HL-60/S4 treated with retinoic acid at 250 ng/mL for 4 days and 3 days (cell line): ENCODE data around the gene STAB1.

Experiments
- in situ Hi-C: fragments of 300-500 bp; cut with MboI; formaldehyde crosslinking; loops from 2 replicates; pipeline ENCODE4 v1.7.0; 2022; ENCODE audit warnings: low sequenced_read_pairs

The STAB1 gene

DNA sequence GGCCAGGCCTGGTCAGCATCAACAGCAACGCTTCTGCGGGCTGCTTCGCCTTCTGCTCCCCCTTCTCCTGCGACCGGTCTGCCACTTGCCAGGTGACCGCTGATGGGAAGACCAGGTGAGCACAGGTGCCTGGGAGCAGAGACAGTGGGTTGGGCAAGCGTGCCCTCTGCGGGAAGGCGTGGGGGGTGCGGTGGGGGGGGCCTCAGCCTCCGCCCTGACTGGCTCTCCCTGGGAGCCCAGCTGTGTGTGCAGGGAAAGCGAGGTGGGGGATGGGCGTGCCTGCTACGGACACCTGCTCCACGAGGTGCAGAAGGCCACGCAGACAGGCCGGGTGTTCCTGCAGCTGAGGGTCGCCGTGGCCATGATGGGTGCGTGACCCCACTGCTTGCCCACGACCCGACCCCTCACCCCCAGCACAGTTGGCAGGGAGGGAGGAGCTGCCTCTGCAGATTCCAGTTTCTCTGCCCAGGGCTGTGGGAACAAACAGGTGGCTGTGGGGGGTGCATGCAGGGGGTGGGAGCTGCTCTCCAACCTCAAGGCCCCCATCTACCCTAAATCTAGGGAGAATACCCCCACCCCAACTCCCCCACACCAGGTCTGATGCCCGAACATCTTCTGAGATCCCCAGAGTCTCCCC lies 8.8 kb downstream of the STAB1 start:
- in situ Hi-C loops = no loop called here

DNA sequence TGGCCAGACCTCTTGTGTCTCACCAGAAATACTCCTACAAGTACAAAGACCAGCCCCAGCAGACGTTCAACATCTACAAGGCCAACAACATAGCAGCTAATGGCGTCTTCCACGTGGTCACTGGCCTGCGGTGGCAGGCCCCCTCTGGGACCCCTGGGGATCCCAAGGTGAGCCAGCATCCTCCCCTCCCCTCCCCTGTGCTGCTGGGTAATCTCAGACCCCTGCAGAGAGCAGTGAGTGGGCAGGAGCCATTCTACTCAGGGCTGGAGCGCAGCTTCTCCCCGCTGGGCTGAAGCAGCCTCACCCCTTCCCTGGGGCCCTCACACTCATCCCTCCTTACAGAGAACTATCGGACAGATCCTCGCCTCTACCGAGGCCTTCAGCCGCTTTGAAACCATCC lies 9.8 kb downstream of the STAB1 start:
- in situ Hi-C loops = no loop called here

DNA sequence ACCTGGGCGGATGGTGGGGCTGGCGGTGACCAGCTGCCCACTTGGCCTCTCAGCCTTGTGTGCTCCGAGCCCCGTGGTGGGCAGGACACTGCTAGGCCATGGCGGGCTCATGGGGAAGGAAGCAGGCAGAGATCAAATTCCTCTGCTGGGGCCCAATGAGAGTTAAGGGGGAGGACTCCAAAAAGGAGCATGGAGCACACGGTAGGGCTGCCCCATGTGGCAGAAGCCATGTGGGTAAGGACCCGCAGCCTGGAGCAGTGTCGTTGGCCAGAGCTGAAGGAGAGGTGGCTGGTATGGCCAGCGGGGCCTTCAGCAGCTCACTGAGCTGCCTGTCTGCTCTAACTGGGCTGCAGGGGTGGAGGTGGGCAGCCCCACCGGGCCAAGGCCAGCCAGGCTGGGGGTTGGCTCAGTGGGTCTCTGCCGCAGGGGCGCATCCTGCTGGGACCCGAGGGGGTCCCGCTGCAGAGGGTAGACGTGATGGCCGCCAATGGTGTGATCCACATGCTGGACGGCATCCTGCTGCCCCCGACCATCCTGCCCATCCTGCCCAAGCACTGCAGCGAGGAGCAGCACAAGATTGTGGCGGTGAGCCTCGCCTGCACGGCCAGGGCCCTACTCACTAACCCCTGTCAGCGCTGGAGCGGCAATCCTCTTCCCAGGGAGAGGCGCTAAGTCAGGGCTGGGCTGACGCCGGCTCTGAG lies 11.3 kb downstream of the STAB1 start:
- in situ Hi-C loops = no loop called here

DNA sequence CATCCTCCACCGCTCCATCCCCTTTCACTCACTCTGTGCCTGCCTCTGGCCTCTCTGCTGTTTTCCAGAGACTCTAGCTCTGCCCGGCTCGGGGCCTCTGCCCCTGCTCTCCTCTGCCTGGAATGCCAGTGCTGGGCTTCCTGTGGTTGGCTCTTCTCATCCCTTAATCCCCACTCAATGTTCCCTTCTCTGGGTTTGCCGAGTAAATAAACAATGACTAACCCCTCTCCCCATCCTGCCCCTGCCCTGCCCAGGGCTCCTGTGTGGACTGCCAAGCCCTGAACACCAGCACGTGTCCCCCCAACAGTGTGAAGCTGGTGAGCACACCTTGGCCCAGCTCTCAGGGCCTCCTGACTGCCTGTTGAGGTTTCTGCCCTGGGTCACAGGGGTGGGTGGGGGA lies 12.2 kb downstream of the STAB1 start:
- in situ Hi-C loops = no loop called here

DNA sequence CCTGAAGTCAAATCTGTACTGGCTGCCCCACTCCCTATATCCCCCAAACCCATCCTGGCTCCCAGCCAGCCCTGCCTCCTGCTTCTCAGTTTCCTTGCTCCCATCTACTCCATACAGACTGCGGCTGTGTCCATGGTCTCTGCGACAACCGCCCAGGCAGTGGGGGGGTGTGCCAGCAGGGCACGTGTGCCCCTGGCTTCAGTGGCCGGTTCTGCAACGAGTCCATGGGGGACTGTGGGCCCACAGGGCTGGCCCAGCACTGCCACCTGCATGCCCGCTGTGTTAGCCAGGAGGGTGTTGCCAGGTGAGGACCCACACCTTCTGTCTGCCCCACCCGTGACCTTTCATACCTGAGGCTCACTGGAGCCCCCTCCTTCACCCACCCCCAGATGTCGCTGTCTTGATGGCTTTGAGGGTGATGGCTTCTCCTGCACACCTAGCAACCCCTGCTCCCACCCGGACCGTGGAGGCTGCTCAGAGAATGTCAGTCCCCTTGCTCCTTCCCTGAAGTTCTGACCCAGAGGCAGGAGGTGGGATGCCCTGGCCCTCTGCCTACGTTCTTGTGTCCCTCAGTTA lies 14.7 kb downstream of the STAB1 start:
- in situ Hi-C loops = no loop called here

DNA sequence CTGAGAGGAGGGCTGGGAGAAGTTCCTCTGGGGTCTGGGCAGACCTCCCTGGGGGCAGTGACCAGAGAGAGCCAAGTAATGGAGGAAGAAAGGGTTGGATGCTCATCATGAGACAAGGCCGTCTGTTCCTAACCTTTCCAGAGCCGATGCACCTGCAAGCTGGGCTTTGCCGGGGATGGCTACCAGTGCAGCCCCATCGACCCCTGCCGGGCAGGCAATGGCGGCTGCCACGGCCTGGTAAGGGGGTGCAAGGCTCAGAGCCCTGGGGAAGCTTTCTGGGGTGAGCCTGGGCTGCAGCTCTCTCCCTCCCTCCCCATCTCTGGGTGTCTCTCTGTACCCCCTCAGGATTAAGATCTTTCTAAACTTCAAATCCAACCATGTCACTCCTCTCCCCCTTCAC lies 16.4 kb downstream of the STAB1 start:
- in situ Hi-C loops = no loop called here

DNA sequence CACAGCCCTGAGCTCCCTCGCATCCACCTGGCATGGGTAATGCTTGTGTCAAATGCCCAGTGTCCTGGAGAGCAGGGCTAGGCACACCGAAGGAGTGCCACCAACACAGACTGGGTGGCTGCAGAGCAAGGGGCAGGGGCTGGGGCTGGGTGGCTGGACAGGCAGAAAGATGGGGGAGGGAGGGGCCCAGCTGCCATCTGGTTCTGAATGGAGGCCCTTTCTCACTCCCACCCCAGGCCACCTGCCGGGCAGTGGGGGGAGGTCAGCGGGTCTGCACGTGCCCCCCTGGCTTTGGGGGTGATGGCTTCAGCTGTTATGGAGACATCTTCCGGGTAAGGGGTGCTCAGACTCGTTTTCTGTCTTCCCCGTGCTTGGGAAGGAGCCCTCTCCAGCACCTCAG lies 17.0 kb downstream of the STAB1 start:
- in situ Hi-C loops = no loop called here

DNA sequence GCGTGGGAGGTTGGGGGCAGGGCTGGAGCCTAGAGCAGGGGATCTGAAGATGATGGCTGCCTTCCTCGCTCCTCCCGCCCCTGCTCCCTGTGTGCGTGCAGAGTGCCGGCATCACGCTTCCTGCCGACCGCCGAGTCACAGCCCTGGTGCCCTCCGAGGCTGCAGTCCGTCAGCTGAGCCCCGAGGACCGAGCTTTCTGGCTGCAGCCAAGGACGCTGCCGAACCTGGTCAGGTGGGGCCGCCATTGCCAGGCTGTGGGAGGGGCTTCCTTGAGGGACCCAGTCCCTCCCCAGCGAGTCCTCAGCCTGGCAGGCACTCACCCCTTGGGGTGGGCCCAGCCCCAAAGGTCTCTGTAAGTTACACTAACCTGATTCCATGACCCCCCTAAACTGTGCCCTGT lies 17.6 kb downstream of the STAB1 start:
- in situ Hi-C loops = no loop called here

DNA sequence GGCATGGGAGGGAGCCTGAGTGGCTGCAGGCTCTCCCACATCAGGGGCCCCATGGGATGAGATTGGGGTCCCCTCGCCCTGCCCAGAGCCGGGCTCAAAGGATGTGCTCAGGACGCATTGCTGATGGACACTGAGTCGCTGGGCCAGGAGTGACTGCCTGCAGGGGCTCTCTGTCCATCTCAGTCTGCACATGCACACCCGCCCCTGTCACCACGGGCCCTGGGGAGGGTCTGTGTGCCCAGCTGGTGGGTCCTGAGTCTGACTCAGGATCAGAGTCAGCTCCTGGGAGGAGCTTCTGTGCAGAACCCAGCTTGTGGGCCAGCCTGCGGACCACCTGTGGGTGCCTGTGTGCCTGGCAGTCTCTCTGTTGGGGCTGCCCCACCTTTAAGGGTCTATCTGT lies 18.1 kb downstream of the STAB1 start:
- in situ Hi-C loops = no loop called here

DNA sequence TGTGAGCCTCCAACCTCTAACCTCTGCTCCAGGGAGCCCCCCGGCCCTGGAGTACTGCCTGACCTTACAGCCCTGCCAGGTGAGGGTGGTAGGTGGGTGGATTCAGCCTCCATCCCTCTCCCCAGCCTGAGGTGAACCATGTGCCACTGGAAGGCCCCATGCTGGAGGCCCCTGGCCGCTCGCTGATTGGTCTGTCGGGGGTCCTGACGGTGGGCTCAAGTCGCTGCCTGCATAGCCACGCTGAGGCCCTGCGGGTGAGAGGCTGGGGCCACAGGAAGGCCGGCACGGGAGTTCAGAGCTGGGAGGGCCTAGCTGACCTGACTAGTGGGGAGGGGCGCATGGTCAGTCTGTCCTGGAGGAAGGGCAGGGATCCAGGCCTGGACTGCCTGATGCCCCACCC lies 19.4 kb downstream of the STAB1 start:
- in situ Hi-C loops = no loop called here

DNA sequence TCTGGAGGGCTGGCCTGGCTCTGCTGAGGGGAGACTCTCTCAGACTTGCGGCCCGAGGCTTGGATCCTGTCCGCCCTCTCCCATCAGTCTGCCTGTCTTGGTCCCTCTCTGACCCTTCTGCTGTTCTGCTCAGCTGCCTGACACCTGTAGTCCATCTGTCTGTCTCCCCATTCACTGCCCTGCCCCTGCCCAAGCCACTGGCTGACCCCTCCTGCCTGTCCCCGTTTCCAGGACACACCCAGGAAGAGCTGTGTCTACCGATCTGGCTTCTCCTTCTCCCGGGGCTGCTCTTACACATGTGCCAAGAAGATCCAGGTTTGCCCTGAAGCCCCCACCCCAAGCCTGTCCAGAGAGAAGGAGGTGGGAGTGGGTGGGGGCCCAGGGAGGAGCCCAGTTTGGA lies 20.1 kb downstream of the STAB1 start:
- in situ Hi-C loops = no loop called here

DNA sequence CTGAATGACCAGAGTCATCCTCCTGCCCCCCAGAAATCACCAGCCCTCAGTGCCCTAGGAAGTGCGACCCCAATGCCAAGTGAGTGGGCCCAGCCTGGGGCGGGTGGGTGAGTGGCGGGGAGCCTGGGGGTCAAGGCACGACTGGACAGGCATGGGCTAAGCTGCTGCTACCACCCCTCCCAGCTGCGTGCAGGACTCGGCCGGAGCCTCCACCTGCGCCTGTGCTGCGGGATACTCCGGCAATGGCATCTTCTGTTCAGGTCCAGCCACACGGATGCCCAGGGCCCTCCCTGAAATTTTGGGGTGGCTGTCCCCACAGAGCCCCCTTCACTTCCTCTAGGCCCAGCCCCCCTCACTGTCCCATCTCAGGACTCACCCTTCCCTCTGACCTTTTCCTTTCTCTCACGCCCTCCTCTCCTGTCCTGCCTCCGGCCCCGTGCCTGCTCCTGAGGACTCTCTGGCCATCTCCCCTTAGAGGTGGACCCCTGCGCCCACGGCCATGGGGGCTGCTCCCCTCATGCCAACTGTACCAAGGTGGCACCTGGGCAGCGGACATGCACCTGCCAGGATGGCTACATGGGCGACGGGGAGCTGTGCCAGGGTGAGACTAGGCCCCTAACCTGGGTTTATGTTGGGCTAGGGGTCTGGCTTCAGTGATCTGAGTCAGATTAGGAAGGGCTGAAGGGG lies 21.5 kb downstream of the STAB1 start:
- in situ Hi-C loops = no loop called here

DNA sequence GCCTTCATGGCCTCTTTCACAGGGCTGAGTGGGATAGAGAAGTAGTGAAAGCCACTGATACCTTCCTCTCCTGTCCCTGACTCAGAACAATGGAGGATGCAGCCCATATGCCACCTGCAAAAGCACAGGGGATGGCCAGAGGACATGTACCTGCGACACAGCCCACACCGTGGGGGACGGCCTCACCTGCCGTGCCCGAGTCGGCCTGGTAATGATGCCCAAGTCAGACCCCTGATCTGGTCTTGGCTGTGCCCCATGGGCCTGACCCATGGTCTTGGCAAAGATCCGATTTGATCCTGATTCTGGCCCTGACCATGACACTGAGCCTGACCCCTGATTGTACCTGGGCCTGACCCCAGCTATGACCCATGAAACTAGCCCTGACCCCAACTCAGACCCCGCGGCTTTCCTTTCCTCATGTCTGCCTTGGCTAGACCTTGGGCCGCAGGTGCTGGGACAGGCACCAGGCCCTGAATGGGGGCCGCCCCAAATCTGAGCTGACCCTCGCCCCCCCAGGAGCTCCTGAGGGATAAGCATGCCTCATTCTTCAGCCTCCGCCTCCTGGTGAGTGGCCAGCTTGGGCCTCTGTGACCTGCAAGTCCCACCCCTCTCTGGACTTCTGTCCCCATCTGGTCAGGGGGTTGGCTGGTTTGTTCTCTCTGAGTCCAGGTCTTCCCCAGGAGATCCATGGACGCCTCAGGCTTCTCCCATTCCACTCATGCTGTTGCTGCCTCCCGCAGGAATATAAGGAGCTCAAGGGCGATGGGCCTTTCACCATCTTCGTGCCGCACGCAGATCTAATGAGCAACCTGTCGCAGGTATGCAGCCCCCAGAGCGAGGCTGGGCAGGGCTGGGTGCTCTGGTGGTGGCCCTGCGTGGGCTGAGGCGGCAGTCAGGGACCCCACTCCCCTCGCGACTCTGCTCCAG lies 22.9 kb downstream of the STAB1 start:
- in situ Hi-C loops = no loop called here

DNA sequence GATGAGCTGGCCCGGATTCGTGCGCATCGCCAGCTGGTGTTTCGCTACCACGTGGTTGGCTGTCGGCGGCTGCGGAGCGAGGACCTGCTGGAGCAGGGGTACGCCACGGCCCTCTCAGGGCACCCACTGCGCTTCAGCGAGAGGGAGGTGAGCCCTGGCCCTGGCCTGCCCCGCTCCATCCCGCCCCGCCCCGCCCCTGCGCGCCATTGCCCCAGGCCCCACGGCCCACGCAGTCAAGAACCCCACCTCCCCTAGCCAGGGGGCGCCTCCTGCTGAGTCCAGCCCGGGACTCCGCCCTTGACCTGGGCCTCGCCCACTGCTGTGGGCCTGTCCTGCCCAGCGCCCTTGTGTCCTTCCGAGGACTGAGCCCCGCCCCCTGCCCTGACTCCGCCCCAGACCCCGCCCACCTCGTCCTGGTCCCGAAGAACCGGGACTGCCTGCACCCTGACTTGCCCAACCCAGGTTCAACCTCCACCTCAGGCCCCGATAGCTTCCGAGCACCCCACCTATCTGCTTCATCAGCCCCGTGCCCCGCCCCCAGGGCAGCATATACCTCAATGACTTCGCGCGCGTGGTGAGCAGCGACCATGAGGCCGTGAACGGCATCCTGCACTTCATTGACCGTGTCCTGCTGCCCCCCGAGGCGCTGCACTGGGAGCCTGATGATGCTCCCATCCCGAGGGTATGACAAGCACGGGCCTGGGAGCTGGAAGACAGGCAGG lies 23.7 kb downstream of the STAB1 start:
- in situ Hi-C loops = no loop called here

DNA sequence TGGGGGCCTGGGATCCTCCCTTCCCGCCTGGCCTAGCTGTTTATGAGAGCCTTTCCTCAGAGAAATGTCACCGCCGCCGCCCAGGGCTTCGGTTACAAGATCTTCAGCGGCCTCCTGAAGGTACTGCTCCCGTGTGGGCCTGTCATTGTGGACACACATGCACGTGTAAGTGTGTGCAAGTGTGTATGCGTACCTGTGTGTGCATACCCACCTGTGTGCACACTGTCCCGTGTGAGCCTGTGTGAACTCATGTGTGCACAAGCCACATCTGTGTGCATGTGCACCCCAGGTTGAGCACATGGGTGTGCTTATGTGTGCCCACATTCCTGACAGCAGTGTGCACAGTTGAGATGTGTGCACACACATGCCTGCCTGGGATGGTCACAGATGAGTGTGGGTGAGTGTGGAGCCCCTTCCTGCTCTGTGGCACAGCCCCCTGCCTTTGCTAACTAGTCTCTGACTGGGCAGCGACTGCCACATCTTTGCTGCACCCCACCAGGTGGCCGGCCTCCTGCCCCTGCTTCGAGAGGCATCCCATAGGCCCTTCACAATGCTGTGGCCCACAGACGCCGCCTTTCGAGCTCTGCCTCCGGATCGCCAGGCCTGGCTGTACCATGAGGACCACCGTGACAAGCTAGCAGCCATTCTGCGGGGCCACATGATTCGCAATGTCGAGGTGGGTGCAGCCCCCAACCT lies 24.5 kb downstream of the STAB1 start:
- in situ Hi-C loops = no loop called here

DNA sequence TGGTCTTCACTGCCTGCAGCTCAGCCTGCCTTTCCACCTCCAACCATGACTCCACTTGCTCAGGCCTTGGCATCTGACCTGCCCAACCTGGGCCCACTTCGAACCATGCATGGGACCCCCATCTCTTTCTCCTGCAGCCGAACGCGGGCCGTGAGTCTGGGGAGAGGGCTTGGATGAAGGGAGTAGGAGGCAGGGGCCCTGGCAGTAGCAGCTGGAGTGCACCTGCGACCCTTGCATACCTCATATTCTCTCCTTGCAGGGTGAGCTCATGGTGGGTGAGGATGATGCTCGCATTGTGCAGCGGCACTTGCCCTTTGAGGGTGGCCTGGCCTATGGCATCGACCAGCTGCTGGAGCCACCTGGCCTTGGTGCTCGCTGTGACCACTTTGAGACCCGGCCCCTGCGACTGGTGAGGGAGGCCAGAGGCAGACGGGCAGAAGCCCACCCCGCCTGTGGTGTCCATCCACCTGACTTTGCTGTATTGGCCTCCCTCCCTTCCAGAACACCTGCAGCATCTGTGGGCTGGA lies 25.1 kb downstream of the STAB1 start:
- in situ Hi-C loops = no loop called here

DNA sequence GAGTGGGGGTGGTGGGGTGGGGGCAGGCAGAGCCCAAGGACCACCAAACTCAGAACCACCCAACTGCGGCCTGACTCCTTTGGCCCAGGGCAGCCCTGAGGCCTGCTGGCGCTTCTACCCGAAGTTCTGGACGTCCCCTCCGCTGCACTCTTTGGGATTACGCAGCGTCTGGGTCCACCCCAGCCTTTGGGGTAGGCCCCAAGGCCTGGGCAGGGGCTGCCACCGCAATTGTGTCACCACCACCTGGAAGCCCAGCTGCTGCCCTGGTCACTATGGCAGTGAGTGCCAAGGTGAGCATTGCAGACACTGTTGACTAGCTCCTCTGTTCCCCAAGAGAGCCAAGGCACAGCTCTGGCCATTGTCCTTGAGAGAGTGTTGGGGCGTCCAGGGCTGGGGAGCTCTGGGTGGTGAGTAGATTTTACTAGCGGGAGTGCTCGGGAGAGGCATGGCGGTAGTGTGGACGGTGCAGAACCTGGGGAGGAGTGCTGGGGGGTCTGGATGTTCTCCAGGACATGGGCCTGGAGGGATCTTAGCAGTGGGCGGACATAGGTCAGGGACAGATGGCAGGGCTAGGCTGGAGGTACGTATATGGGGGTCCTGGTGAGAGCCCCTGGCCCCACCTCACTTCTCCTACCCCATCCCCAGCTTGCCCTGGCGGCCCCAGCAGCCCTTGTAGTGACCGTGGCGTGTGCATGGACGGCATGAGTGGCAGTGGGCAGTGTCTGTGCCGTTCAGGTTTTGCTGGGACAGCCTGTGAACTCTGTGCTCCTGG lies 25.8 kb downstream of the STAB1 start:
- in situ Hi-C loops = no loop called here

DNA sequence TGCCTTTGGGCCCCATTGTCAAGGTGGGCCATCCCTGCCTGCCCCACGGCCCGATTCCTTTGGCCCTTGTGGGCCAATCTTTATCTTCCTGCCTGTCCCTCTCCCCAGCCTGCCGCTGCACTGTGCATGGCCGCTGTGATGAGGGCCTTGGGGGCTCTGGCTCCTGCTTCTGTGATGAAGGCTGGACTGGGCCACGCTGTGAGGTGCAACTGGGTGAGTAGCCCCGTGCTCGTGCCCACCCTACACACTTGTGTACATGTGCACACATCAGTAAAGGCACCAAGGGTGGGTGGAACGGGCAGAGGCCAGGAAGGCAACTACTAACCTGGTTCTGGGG lies 26.3 kb downstream of the STAB1 start:
- in situ Hi-C loops = no loop called here
